IPS-18a (cell line): ENCODE results near the gene IFRD2.
"Not testable (repeated sequence)": the region's sequence is repeated elsewhere in the genome, so short reads cannot be mapped to it uniquely, and the experiment has no call there.

ENCODE experiments used
- H3K27ac ChIP-seq: one replicate; pipeline ENCODE4 v1.5.1; 2013; ENCODE audit warnings: low read length
- H3K27me3 ChIP-seq: one replicate; pipeline ENCODE4 v1.6.1; 2013; ENCODE audit warnings: mild to moderate bottlenecking, low read length; ENCODE audit not compliant: control insufficient read depth, insufficient read depth
- H3K36me3 ChIP-seq: one replicate; pipeline ENCODE4 v1.6.1; 2013; ENCODE audit warnings: low read depth, low read length; ENCODE audit not compliant: control insufficient read depth
- H3K4me1 ChIP-seq: one replicate; pipeline ENCODE4 v1.6.1; 2013; ENCODE audit warnings: low read depth, low read length; ENCODE audit not compliant: control insufficient read depth
- H3K4me3 ChIP-seq: one replicate; pipeline ENCODE4 v1.5.1; 2013; ENCODE audit warnings: low read length
- H3K9ac ChIP-seq: one replicate; pipeline ENCODE4 v1.6.1; 2013; ENCODE audit warnings: mild to moderate bottlenecking, low read length, moderate library complexity
- H3K9me3 ChIP-seq: one replicate; pipeline ENCODE4 v1.6.1; 2013; ENCODE audit warnings: low read depth, low read length; ENCODE audit not compliant: control insufficient read depth

Gene IFRD2

GRCh38 chr3:50275141-50275995 lies 16.9 kb downstream of the IFRD2 start:
- H3K9ac ChIP-seq = peak overlapping the region; percentile 23
- H3K27me3 ChIP-seq = peaks cover 43% of the 10 kb centered on the region

DNA sequence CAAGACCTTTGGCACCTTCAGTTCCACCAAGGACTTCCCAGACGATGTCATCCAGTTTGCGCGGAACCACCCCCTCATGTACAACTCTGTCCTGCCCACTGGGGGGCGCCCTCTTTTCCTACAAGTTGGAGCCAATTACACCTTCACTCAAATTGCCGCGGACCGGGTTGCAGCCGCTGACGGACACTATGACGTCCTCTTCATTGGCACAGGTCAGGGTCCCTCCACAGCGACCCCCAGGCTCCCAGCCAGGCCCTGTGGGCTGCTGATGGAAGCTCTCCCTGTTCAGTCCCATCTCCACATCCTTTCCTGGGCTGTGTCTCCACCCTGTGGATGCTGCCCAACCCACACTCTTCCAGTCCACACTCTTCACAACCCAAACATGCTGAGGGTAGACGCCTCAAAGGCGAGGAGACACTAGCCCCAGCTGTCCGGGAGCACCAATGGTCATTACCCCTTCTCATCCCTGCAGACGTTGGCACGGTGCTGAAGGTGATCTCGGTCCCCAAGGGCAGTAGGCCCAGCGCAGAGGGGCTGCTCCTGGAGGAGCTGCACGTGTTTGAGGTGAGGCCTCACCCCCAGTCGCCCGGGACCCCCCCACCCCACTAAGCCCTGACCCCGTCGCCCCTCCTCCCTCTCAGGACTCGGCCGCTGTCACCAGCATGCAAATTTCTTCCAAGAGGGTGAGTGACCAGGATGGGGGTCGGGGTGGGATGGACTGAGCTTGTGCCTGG lies 17.7 kb downstream of the IFRD2 start:
- no peaks in the 10 kb centered on the region for H3K9me3 ChIP-seq
- H3K27ac ChIP-seq = no peak overlapping the region
- peak overlapping the region; percentile 59 for H3K4me3 ChIP-seq
- no peaks in the 10 kb centered on the region for H3K36me3 ChIP-seq
- peaks cover 43% of the 10 kb centered on the region for H3K27me3 ChIP-seq
- H3K9ac ChIP-seq = peak overlapping the region; percentile 23
- peaks cover 6% of the 10 kb centered on the region for H3K4me1 ChIP-seq

More at GRCh38 chr3:50275141-50275995, 16.9 kb downstream of the IFRD2 start:
- peak overlapping the region; percentile 59 for H3K4me3 ChIP-seq
- no peak overlapping the region for H3K27ac ChIP-seq
- H3K36me3 ChIP-seq = no peaks in the 10 kb centered on the region
- H3K9me3 ChIP-seq = no peaks in the 10 kb centered on the region
- H3K4me1 ChIP-seq = peaks cover 6% of the 10 kb centered on the region

- no peaks in the 10 kb centered on the region for H3K36me3 ChIP-seq
- no peak overlapping the region for H3K4me3 ChIP-seq
- H3K9ac ChIP-seq = no peak overlapping the region
- H3K27me3 ChIP-seq = peaks cover 43% of the 10 kb centered on the region
- H3K27ac ChIP-seq = no peak overlapping the region
- peaks cover 6% of the 10 kb centered on the region for H3K4me1 ChIP-seq
- no peaks in the 10 kb centered on the region for H3K9me3 ChIP-seq
These were observed 18.6 kb downstream of the IFRD2 start for GRCh38 chr3:50273689-50274065.

DNA sequence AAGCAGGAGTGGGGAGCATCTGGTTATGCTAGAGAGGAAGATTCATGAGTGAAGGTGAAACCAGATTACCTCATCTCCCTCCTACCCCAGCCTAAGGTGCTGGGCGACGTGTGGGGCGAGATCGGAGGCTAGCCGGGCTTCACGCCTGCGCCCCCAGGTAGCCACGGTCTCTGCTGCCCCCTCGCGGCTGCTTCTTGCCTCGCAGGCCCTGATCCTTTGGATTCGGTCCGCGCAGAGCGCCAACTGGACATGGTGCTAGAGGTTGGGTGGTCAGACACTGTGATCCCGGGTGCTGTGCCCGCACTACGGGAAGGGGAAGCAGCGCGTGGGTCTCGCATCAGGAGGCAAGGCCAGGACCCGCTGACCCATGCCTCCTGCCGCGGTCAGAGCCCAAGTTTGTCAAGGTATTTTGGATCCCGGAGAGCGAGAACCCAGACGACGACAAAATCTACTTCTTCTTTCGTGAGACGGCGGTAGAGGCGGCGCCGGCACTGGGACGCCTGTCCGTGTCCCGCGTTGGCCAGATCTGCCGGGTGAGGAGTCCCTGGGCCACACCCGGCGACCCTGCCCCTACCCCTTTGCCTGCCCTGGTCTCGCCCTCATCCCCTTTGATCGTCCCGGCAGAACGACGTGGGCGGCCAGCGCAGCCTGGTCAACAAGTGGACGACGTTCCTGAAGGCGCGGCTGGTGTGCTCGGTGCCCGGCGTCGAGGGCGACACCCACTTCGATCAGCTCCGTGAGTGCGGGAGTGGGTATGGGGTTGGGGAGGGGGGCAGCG lies 19.1 kb downstream of the IFRD2 start:
- Histone ChIP-seq H3K27ac (no peak overlapping the region), H3K4me3 (peak overlapping the region; percentile 31), H3K36me3 (no peaks in the 10 kb centered on the region), H3K9ac (no peak overlapping the region), H3K4me1 (peaks cover 10% of the 10 kb centered on the region), H3K9me3 (no peaks in the 10 kb centered on the region), H3K27me3 (peaks cover 43% of the 10 kb centered on the region)

GRCh38 chr3:50272538-50272910 lies 19.7 kb downstream of the IFRD2 start:
- not testable (repeated sequence) for H3K9me3 ChIP-seq, H3K27ac ChIP-seq, H3K36me3 ChIP-seq, H3K4me3 ChIP-seq, H3K9ac ChIP-seq
- Histone ChIP-seq H3K4me1 (peaks cover 15% of the 10 kb centered on the region), H3K27me3 (peaks cover 43% of the 10 kb centered on the region)

GRCh38 chr3:50271314-50271936 lies 20.8 kb downstream of the IFRD2 start:
- H3K9ac ChIP-seq = no peak overlapping the region

DNA sequence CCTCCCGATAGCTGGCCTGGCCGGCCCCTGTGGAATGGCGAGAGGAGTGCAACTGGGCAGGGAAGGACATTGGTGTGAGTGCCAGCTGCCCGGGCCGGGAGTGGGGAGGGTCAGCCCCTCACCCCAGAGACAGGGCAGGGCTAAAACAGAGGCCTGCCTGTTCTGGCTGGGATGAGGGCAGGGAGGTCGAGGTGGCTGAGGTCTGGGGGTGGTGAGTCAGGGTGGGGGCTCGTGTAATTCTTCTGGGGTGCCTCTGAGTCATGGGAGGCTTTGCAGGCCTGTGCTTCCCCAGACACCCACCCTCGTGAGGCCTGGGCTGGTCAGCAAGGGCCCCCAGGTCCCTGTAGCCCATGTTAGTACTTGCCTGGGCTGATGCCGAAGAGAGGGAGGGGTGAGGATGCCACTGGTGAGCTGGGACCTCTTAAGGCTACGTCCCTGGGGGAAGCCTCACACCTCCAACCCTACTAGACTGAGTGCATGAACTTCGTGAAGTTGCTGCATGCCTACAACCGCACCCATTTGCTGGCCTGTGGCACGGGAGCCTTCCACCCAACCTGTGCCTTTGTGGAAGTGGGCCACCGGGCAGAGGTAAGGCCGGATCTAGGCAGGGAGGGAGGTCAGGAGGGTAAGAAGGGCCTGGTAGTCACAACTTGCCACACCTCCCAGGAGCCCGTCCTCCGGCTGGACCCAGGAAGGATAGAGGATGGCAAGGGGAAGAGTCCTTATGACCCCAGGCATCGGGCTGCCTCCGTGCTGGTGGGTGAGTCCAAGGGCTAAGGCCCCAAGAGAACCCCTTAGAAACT lies 21.6 kb downstream of the IFRD2 start:
- H3K27me3 ChIP-seq = peaks cover 28% of the 10 kb centered on the region
- no peaks in the 10 kb centered on the region for H3K36me3 ChIP-seq
- H3K4me3 ChIP-seq = no peak overlapping the region
- H3K27ac ChIP-seq = no peak overlapping the region
- peaks cover 28% of the 10 kb centered on the region for H3K4me1 ChIP-seq
- no peak overlapping the region for H3K9ac ChIP-seq
- H3K9me3 ChIP-seq = no peaks in the 10 kb centered on the region

More at GRCh38 chr3:50271314-50271936, 20.8 kb downstream of the IFRD2 start:
- no peaks in the 10 kb centered on the region for H3K36me3 ChIP-seq
- no peaks in the 10 kb centered on the region for H3K9me3 ChIP-seq
- no peak overlapping the region for H3K4me3 ChIP-seq
- no peak overlapping the region for H3K27ac ChIP-seq
- peaks cover 24% of the 10 kb centered on the region for H3K4me1 ChIP-seq
- H3K27me3 ChIP-seq = peaks cover 36% of the 10 kb centered on the region

DNA sequence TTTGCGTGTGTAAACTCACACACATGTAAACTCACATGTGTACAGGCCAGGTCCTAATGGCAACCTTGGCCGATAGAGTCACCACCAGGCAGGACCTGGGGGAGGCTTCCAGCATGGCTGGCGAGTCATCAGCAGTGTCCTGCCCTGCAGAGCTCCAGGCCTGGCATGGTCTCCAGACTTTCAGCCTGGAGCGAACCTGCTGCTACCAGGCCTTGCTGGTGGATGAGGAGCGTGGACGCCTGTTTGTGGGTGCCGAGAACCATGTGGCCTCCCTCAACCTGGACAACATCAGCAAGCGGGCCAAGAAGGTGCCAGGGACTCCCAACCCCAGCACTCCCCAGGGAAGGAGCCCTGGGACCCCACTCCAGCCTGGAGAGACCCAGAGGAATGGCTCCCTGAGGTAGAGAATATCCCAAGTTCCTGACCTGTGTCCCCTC lies 22.2 kb downstream of the IFRD2 start:
- no peaks in the 10 kb centered on the region for H3K36me3 ChIP-seq
- no peak overlapping the region for H3K27ac ChIP-seq
- no peaks in the 10 kb centered on the region for H3K9me3 ChIP-seq
- peaks cover 22% of the 10 kb centered on the region for H3K27me3 ChIP-seq
- H3K4me3 ChIP-seq = no peak overlapping the region
- peaks cover 31% of the 10 kb centered on the region for H3K4me1 ChIP-seq
- no peak overlapping the region for H3K9ac ChIP-seq

GRCh38 chr3:50269460-50269859 lies 22.8 kb downstream of the IFRD2 start:
- Histone ChIP-seq H3K27ac (no peak overlapping the region), H3K4me3 (no peak overlapping the region), H3K9me3 (no peaks in the 10 kb centered on the region), H3K27me3 (peaks cover 17% of the 10 kb centered on the region), H3K4me1 (peaks cover 28% of the 10 kb centered on the region), H3K9ac (no peak overlapping the region), H3K36me3 (no peaks in the 10 kb centered on the region)

- H3K4me3 ChIP-seq = no peak within 1 kb of the TSS
- H3K36me3 ChIP-seq = no peaks in the 10 kb centered on the region
- no peak within 1 kb of the TSS for H3K9ac ChIP-seq
- no peak within 1 kb of the TSS for H3K27ac ChIP-seq
- peaks cover 33% of the 10 kb centered on the region for H3K4me1 ChIP-seq
- no peaks in the 10 kb centered on the region for H3K9me3 ChIP-seq
- H3K27me3 ChIP-seq = peaks cover 11% of the 10 kb centered on the region
These were observed 23.4 kb downstream of the IFRD2 start, which contains the start of gene SEMA3B for GRCh38 chr3:50268703-50269451. Gene SEMA3B, plus strand, starts transcription at chr3:50269147. Its CDS starts 94 bp downstream, at chr3:50269241.
